Measurements from ENCODE around the gene FNDC1.

The FNDC1 gene

GRCh38 chr6:159203304-159204005, 34.3 kb downstream of the FNDC1 start:
- in situ Hi-C loops (cut with MboI; ENCODE audit: low sequenced_read_pairs) = no loop called here

GRCh38 chr6:159204605-159205004, 35.4 kb downstream of the FNDC1 start:
- in situ Hi-C loops (cut with MboI; ENCODE audit: low sequenced_read_pairs) = no loop called here

GRCh38 chr6:159212028-159212427, 42.8 kb downstream of the FNDC1 start:
- in situ Hi-C loops (cut with MboI; ENCODE audit: low sequenced_read_pairs) = no loop called here

GRCh38 chr6:159212525-159213280, 43.5 kb downstream of the FNDC1 start:
- in situ Hi-C loops (cut with MboI; ENCODE audit: low sequenced_read_pairs) = no loop called here

GRCh38 chr6:159213405-159213804, 44.2 kb downstream of the FNDC1 start:
- in situ Hi-C loops (cut with MboI; ENCODE audit: low sequenced_read_pairs) = no loop called here

GRCh38 chr6:159214281-159214680, 45.1 kb downstream of the FNDC1 start:
- in situ Hi-C loops (cut with MboI; ENCODE audit: low sequenced_read_pairs) = no loop called here

GRCh38 chr6:159217595-159218275, 48.5 kb downstream of the FNDC1 start:
- in situ Hi-C loops (cut with MboI; ENCODE audit: low sequenced_read_pairs) = no loop called here

- in situ Hi-C loops (cut with MboI; ENCODE audit: low sequenced_read_pairs) = no loop called here
Observed at GRCh38 chr6:159220093-159220492, 50.9 kb downstream of the FNDC1 start.

- in situ Hi-C loops (cut with MboI; ENCODE audit: low sequenced_read_pairs) = no loop called here
Observed at GRCh38 chr6:159221486-159222170, 52.4 kb downstream of the FNDC1 start.

- in situ Hi-C loops (cut with MboI; ENCODE audit: low sequenced_read_pairs) = no loop called here
Observed at GRCh38 chr6:159224452-159224851, 55.3 kb downstream of the FNDC1 start.

- in situ Hi-C loops (cut with MboI; ENCODE audit: low sequenced_read_pairs) = no loop called here
Observed at GRCh38 chr6:159229651-159230051, 60.5 kb downstream of the FNDC1 start.

- in situ Hi-C loops (cut with MboI; ENCODE audit: low sequenced_read_pairs) = no loop called here
Observed at GRCh38 chr6:159232106-159232645, 63.0 kb downstream of the FNDC1 start.

- in situ Hi-C loops (cut with MboI; ENCODE audit: low sequenced_read_pairs) = no loop called here
Observed at GRCh38 chr6:159232751-159233150, 63.6 kb downstream of the FNDC1 start.

- in situ Hi-C loops (cut with MboI; ENCODE audit: low sequenced_read_pairs) = no loop called here
Observed at GRCh38 chr6:159233365-159234101, 64.3 kb downstream of the FNDC1 start.

GRCh38 chr6:159234102-159234553, 64.9 kb downstream of the FNDC1 start:
- in situ Hi-C loops (cut with MboI; ENCODE audit: low sequenced_read_pairs) = no loop called here

- in situ Hi-C loops (cut with MboI; ENCODE audit: low sequenced_read_pairs) = no loop called here
Observed at GRCh38 chr6:159238920-159239558, 69.8 kb downstream of the FNDC1 start.

- in situ Hi-C loops (cut with MboI; ENCODE audit: low sequenced_read_pairs) = no loop called here
Observed at GRCh38 chr6:159249128-159249527, 79.9 kb downstream of the FNDC1 start.

- in situ Hi-C loops (cut with MboI; ENCODE audit: low sequenced_read_pairs) = no loop called here
Observed at GRCh38 chr6:159249752-159250151, 80.6 kb downstream of the FNDC1 start.

- in situ Hi-C loops (cut with MboI; ENCODE audit: low sequenced_read_pairs) = no loop called here
Observed at GRCh38 chr6:159250633-159251032, 81.4 kb downstream of the FNDC1 start.

Data from HL-60/S4 treated with phorbol 12-myristate 13-acetate at 8.2 ng/mL for 4 days and 3 days (cell line).